8988T (cell line): ENCODE data around the gene AFAP1L2.

Experiments
- DNase-seq: peaks from one replicate; pipeline ENCODE4 v3.0.0; 2011

Gene AFAP1L2

GRCh38 chr10:114258274-114258840, 145.9 kb downstream of the AFAP1L2 start:
- DNase-seq, result no peak

DNA sequence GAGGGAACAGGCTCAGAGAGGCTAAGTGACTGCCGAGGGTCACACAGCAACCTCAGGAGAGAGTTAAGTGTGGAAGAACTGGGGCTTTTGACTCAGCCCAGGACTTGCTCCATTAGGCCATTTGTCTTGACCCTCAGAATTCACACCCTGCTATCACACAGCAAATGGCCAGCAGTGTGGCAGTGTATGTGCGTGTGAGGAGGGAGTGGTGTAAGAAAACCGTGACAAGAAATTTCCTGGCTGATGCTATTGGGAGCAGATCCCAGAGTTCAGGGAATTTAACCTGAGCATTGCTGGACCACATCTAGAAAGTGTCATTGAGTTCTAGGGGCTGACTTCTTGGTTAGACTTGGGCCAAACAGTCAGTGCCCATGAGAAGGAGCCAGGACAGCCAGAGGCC, 146.8 kb downstream of the AFAP1L2 start:
- no peak for DNase-seq

GRCh38 chr10:114256822-114257221, 147.5 kb downstream of the AFAP1L2 start:
- DNase-seq, result no peak

DNA sequence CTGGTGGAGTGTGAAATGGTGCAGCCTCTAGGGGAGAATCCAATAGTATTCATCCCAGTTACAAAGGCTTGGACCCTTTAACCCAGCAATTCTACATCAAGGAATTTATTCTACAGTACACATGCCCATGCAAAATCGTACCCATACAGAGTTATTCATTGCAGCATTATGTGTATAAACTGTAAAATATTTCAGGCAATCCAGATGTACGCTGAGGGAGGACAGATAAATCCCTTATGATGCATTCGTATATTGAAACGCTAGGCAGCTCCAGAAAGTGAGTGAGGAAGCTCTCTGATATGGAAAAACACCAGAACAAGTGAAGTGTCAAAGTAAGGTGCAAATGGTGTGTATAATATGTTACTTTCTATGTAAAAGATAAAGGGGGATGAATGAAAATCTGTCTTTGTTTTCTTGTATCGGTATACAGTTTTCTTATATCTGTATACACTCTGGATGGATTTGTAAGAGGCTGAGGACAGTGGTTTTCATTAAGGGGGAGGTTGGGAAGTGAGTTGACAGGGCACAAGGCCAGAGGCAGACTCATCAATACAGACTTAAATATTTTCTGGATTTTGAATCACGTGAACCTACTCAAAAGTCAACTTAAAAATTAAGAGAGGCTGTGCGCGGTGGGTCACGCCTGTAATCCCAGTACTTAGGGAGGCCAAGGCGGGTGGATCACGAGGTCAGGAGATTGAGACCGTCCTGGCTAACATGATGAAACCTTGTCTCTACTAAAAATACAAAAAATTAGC, 148.1 kb downstream of the AFAP1L2 start:
- DNase-seq, result no peak

DNA sequence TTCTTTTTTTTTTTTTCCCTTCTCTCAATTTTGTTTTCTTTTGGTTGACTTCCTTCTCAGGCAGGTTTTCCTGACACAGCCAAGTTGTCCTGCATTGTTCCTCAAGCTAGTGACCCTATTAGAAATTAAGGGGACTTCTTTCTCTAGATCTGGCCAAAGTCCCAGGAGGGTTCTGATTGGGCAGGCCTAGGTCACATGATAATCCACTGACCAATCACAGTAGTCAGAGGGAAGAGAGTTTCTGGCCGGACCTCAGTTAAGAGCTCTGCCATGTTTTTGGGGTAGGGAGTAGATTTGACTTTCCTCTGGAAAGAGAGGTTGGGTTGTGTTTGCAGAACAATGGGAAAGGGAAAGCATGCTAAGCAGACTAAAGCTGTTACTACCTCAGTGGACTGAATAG, 149.1 kb downstream of the AFAP1L2 start:
- DNase-seq, result no peak

- no peak for DNase-seq
Measured at GRCh38 chr10:114252883-114253282, 151.4 kb downstream of the AFAP1L2 start.

DNA sequence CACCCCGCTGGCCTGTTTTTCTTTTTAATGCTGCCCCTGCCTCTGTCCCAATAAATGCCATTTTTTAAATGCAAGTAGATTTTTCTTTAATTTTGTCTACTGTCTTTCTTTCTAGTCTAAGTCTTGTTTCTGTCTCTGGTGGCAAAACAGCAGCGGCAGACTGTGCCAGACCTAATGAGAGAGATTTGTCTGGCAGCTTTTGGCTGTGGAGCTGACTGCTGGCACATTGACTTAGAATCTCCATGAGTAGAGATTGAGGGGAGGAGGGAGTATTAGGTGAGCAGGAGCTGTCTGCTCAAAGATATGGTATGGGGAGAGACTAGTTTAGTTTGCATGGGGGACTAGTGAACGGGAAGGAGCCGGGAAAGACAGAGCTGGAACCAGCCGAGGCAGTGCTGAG, 152.2 kb downstream of the AFAP1L2 start:
- no peak for DNase-seq

DNA sequence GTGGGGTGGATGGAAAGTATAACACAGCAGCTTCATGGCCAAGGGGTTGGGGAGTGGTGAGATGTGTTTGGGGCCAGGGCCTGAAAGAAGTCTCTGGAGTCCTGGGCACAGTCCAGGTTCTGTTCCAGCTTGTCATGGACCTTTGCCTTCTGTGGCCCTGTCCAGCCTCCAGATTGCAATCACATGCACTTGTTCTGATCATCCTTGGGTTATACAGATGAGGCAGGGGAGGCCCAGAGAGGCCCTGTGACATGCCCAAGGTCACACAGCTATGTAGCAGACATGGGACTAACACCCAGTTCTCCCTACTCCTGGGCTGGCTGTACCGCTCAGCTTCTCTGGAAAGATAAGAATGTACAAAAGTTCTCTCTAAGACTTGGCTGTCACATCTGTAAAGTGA, 153.6 kb downstream of the AFAP1L2 start:
- no peak for DNase-seq

- no peak for DNase-seq
Measured at GRCh38 chr10:114250236-114250635, 154.1 kb downstream of the AFAP1L2 start.

DNA sequence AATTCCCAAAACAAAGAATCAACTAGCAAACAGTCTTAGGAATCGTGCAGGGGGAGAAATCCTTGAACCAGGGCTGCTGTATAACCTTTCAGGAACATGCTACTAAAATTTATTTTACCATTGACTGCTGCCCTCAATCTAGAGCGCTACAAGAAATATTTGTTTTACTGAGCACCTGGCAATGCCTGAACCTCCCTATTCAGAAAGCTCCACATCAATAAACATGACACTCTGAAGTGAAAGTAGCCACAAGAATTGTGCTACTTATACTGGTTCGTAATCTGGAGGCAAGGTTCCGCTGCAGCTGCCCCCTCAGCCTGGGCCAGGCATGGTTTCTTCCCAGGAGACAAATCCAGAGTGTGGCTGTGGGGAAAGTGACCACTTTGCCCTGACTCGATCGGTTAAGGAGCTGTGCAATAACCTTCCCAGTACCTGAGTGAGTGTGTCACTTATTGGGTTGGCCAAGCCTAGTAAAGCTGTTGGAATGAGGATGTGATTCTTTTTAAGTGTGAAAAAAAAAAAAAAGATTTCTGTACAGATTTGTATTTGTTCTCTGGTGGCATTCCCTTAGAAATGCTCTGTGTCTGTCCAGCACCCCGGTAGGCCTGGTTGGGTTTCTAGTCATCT, 157.5 kb downstream of the AFAP1L2 start:
- no peak for DNase-seq

DNA sequence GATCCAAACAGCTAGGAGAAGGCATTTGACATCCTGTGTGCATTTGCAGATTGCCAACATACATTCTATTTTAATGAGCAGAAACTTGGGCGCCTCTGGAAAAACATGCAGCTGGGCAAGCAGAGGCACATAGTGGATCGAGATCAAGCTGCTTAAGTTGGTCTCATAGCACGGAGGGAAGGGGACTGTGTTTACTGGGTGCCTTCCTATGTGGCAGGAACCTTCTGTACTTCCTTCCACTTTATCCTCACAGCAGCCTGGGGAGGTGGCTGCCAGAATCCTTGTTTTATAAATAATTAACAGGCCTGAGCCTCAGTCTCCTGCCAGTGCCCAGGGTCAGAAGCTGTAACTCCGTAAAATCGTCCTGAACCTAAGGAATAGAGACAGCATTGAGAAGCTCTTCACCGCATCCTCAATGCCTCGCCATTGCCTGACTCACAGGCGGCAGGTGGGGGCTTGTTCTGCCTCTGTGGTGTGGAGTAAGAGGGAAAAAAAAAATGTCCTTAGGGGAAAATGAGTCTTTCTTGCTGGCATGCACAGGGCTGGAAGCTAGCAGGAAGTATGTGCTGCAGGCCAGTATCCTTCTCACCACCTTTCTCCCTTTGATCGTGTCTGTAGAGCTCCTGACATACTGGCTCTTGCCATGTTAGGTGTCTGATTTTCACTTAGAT, 159.0 kb downstream of the AFAP1L2 start:
- DNase-seq, result no peak
